IMR-90 (cell line): ENCODE data around the gene CASZ1. TPM values are rescaled to one million over a fixed set of nuclear protein-coding genes. Genes with fewer than 3 reads are reported as not detected.
A peak's percentile ranks its signal among the peaks of the same experiment; 100 is the strongest.

Source experiments
- ATAC-seq: fragments of 200-7000 bp; cut with Tn5 transposase; 2 replicates; pipeline ENCODE4 v1.9.1; 2020; ENCODE audit warnings: low read depth, mild to moderate bottlenecking, moderate library complexity
- BruUV-seq: library from RNA; stranded (reverse); fragments of 400-500 nt; replicated peaks from 2 replicates; lab custom pipeline; 2021; lab: Mats Ljungman, UMichigan
- CTCF ChIA-PET: fragments of 300-600 bp; formaldehyde crosslinking; extraction: SDS; loops from one replicate; lab custom pipeline; 2021; ENCODE audit warnings: antibody characterized with exemption; lab: Yijun Ruan, JAX
- POLR2A ChIA-PET: fragments of 300-600 bp; sonication (Branson Sonifier 250); formaldehyde crosslinking; loops from one replicate; lab custom pipeline; 2022; ENCODE audit warnings: antibody characterized with exemption; ENCODE audit not compliant: unreplicated experiment; lab: Charles Lee
- DNase-seq: peaks from one replicate; pipeline ENCODE4 v3.0.0; 2013
- H2AFZ ChIP-seq: replicated peaks from 2 replicates; pipeline ENCODE3; 2013; ENCODE audit warnings: low read length, mild to moderate bottlenecking; ENCODE audit not compliant: poor library complexity
- H2AK5ac ChIP-seq: 2 replicates; pipeline ENCODE4 v1.6.1; 2013; ENCODE audit warnings: low read depth, low read length, inconsistent platforms
- H2AK9ac ChIP-seq: replicated peaks from 2 replicates; pipeline ENCODE3; 2013; ENCODE audit warnings: mild to moderate bottlenecking, low read depth, low read length, moderate library complexity; ENCODE audit not compliant: poor library complexity
- H2BK120ac ChIP-seq: 2 replicates; pipeline ENCODE4 v1.6.1; 2013; ENCODE audit warnings: low read depth, low read length, inconsistent platforms
- H2BK15ac ChIP-seq: 3 replicates; pipeline ENCODE4 v1.6.1; 2013; ENCODE audit warnings: low read depth, low read length, inconsistent platforms
- H2BK20ac ChIP-seq: 2 replicates; pipeline ENCODE4 v1.6.1; 2013; ENCODE audit warnings: low read depth, mild to moderate bottlenecking, inconsistent platforms, low read length, moderate library complexity
- H2BK5ac ChIP-seq: 2 replicates; pipeline ENCODE4 v1.6.1; 2013; ENCODE audit warnings: mild to moderate bottlenecking, low read depth, low read length, inconsistent platforms; ENCODE audit not compliant: poor library complexity, severe bottlenecking
- H3K14ac ChIP-seq: replicated peaks from 2 replicates; pipeline ENCODE4 v1.6.1; 2013; ENCODE audit warnings: low read depth, low read length, inconsistent platforms
- H3K18ac ChIP-seq: 2 replicates; pipeline ENCODE4 v1.6.1; 2013; ENCODE audit warnings: low read depth, low read length, control low read depth
- H3K23ac ChIP-seq: 2 replicates; pipeline ENCODE4 v1.6.1; 2013; ENCODE audit warnings: low read depth, low read length, inconsistent platforms
- H3K27ac ChIP-seq: 2 replicates; pipeline ENCODE4 v1.5.1; 2013; ENCODE audit warnings: mild to moderate bottlenecking, control low read depth, low read length; ENCODE audit not compliant: insufficient read depth
- H3K27me3 ChIP-seq: 2 replicates; pipeline ENCODE4 v1.6.1; 2013; ENCODE audit warnings: low read length; ENCODE audit not compliant: control insufficient read depth, insufficient read depth
- H3K36me3 ChIP-seq: 2 replicates; pipeline ENCODE4 v1.6.1; 2013; ENCODE audit warnings: low read length, mixed read lengths; ENCODE audit not compliant: control insufficient read depth, insufficient read depth
- H3K4ac ChIP-seq: 2 replicates; pipeline ENCODE4 v1.6.1; 2013; ENCODE audit warnings: low read depth, low read length, inconsistent platforms
- H3K4me1 ChIP-seq: 2 replicates; pipeline ENCODE4 v1.6.1; 2013; ENCODE audit warnings: low read length, mixed read lengths; ENCODE audit not compliant: control insufficient read depth, insufficient read depth
- H3K4me2 ChIP-seq: 2 replicates; pipeline ENCODE4 v1.6.1; 2013; ENCODE audit warnings: low read depth, mild to moderate bottlenecking, control low read depth, low read length, moderate library complexity
- H3K4me3 ChIP-seq: 2 replicates; pipeline ENCODE4 v1.5.1; 2013; ENCODE audit warnings: low read depth, mild to moderate bottlenecking, control low read depth, low read length, moderate library complexity; ENCODE audit not compliant: insufficient read depth
- H3K56ac ChIP-seq: 2 replicates; pipeline ENCODE4 v1.6.1; 2013; ENCODE audit warnings: low read length, inconsistent platforms; ENCODE audit not compliant: insufficient read depth; ENCODE audit errors: extremely low read depth
- H3K79me1 ChIP-seq, 2 experiments: 2 replicates each; pipeline ENCODE4 v1.6.1; 2013; ENCODE audit warnings: low read length in 2 of 2, inconsistent platforms in 1 of 2, low read depth in 1 of 2
- H3K9ac ChIP-seq: 2 replicates; pipeline ENCODE4 v1.6.1; 2013; ENCODE audit warnings: low read depth, low read length, control low read depth
- H3K9me1 ChIP-seq: 2 replicates; pipeline ENCODE4 v1.6.1; 2013; ENCODE audit warnings: low read length, inconsistent platforms; ENCODE audit not compliant: insufficient read depth
- H3K9me3 ChIP-seq: 2 replicates; pipeline ENCODE4 v1.6.1; 2013; ENCODE audit warnings: low read length; ENCODE audit not compliant: control insufficient read depth, insufficient read depth
- H4K20me1 ChIP-seq: 2 replicates; pipeline ENCODE4 v1.6.1; 2013; ENCODE audit warnings: low read length, inconsistent platforms; ENCODE audit not compliant: insufficient read depth
- H4K5ac ChIP-seq: 2 replicates; pipeline ENCODE4 v1.6.1; 2013; ENCODE audit warnings: mild to moderate bottlenecking, low read depth, low read length, control low read depth
- H4K8ac ChIP-seq, 2 experiments: 2 replicates each; pipeline ENCODE4 v1.6.1; 2013; ENCODE audit warnings: low read depth in 2 of 2, low read length in 2 of 2, control low read depth in 1 of 2, inconsistent platforms in 1 of 2
- H4K91ac ChIP-seq: 2 replicates; pipeline ENCODE4 v1.6.1; 2013; ENCODE audit warnings: low read depth, low read length, inconsistent platforms; ENCODE audit not compliant: insufficient read depth
- CEBPB ChIP-seq: IDR thresholded peaks from 2 replicates; pipeline ENCODE4 v1.6.1; 2012; ENCODE audit warnings: low read depth, low read length, improper control_type of control experiment
- CHD1 ChIP-seq: IDR thresholded peaks from 2 replicates; pipeline ENCODE4 v1.6.1; 2012; ENCODE audit warnings: low read depth, low read length, improper control_type of control experiment
- FOS ChIP-seq: fragments of 150-350 bp; IDR thresholded peaks from 2 replicates; pipeline ENCODE4 v1.6.1; 2016; ENCODE audit warnings: low read depth, low read length
- MAFK ChIP-seq: IDR thresholded peaks from 2 replicates; pipeline ENCODE4 v1.6.1; 2012; ENCODE audit warnings: low read depth, low read length, improper control_type of control experiment
- MAZ ChIP-seq: IDR thresholded peaks from 2 replicates; pipeline ENCODE4 v1.6.1; 2012; ENCODE audit warnings: low read depth, mild to moderate bottlenecking, low read length, improper control_type of control experiment, moderate library complexity, borderline replicate concordance
- MXI1 ChIP-seq: IDR thresholded peaks from 2 replicates; pipeline ENCODE4 v1.6.1; 2012; ENCODE audit warnings: low read depth, mild to moderate bottlenecking, low read length, moderate library complexity, borderline replicate concordance
- NFE2L2 ChIP-seq: fragments of 150-350 bp; IDR thresholded peaks from 2 replicates; pipeline ENCODE4 v1.6.1; 2016; ENCODE audit warnings: low read depth, mild to moderate bottlenecking, low read length
- POLR2A ChIP-seq: IDR thresholded peaks from 2 replicates; pipeline ENCODE4 v1.6.1; 2012; ENCODE audit warnings: mild to moderate bottlenecking, low read depth, low read length
- RAD21 ChIP-seq: IDR thresholded peaks from 2 replicates; pipeline ENCODE4 v1.6.1; 2012; ENCODE audit warnings: low read length, improper control_type of control experiment
- RCOR1 ChIP-seq: IDR thresholded peaks from 2 replicates; pipeline ENCODE4 v1.6.1; 2012; ENCODE audit warnings: mild to moderate bottlenecking, low read length, improper control_type of control experiment; ENCODE audit not compliant: insufficient replicate concordance
- RFX5 ChIP-seq: IDR thresholded peaks from 2 replicates; pipeline ENCODE4 v1.8.0; 2012; ENCODE audit warnings: low read depth, mild to moderate bottlenecking, low read length, moderate library complexity
- WGBS, 2 experiments: methylation state at CpG; one replicate each; pipeline versions ENCODE4 v1.1.5 to v1.1.7; 2013; ENCODE audit warnings: missing lambda C conversion rate in 2 of 2; ENCODE audit not compliant: insufficient read length in 1 of 2; ENCODE audit errors: extremely low coverage in 2 of 2; 5-methylcytosine and 5-hydroxymethylcytosine counted together
- dilution Hi-C: fragments of 300-500 bp; cut with HindIII; formaldehyde crosslinking; loops from one replicate; pipeline ENCODE4 v1.14.3; 2018; ENCODE audit warnings: low sequenced_read_pairs; ENCODE audit not compliant: unreplicated experiment
- in situ Hi-C: fragments of 300-500 bp; cut with MboI; formaldehyde crosslinking; loops from 3 replicates; pipeline ENCODE4 v1.14.3; 2019; ENCODE audit warnings: low sequenced_read_pairs, inconsistent platforms, mixed read lengths
- intact Hi-C: fragments of 100-400 bp; cut with micrococcal nuclease; formaldehyde crosslinking; loops from 2 replicates; pipeline ENCODE4 v1.10.0; 2022
- polyA plus RNA-seq, 3 experiments: library from polyadenylated mRNA; depleted of rRNA; stranded (reverse); fragments of >200 nt; gene quantifications; 2 replicates each; pipeline ENCODE4 v1.2.3, GENCODE V29; 2012; ENCODE audit warnings: low replicate concordance in 1 of 3
- total RNA-seq: library from RNA; depleted of rRNA; stranded (reverse); fragments of >200 nt; gene quantifications from 2 replicates; pipeline ENCODE4 v1.2.3, GENCODE V29; 2012
- TF ChIP-seq, protein P1 (sequence below): fragments of 150-350 bp; IDR thresholded peaks from 2 replicates; pipeline ENCODE4 v1.6.1; 2017; ENCODE audit warnings: mild to moderate bottlenecking, antibody characterized with exemption, low read length, low read depth
- TF ChIP-seq, protein P2 (sequence below): fragments of 150-350 bp; IDR thresholded peaks from 2 replicates; pipeline ENCODE4 v1.6.1; 2016; ENCODE audit warnings: low read depth, mild to moderate bottlenecking, low read length, moderate library complexity, borderline replicate concordance
- TF ChIP-seq, protein P3 (sequence below): conservative IDR thresholded peaks from 2 replicates; pipeline ENCODE4 v1.5.1; 2012; ENCODE audit warnings: mild to moderate bottlenecking, low read depth, low read length, improper control_type of control experiment

Gene CASZ1
- total and polyA plus RNA-seq, 2 of the 4 experiments (the other 2 are of a cell fraction), result 0.18 to 0.24 TPM

- POLR2A ChIA-PET, result no interaction called here
- Histone ChIP-seq H3K4ac (no peak overlapping the region), H2BK15ac (no peak overlapping the region), H3K9me3 (no peaks in the 10 kb centered on the region), H3K23ac (no peak overlapping the region), H3K18ac (no peak overlapping the region), H2AFZ (peak overlapping the region; percentile 32), H4K20me1 (no peaks in the 10 kb centered on the region), H2AK9ac (no peak overlapping the region), H3K9me1 (no peaks in the 10 kb centered on the region), H3K4me2 (no peak overlapping the region), H3K27ac (no peak overlapping the region), H4K5ac (no peak overlapping the region), H4K8ac (no peak overlapping the region), H3K4me3 (no peak overlapping the region), H3K56ac (no peak overlapping the region), H3K27me3 (peaks cover 13% of the 10 kb centered on the region; the same call in 1 of the 2 replicates), H3K36me3 (no peaks in the 10 kb centered on the region), H4K91ac (no peak overlapping the region), H2BK20ac (no peak overlapping the region), H3K9ac (no peak overlapping the region), H3K14ac (no peak overlapping the region), H2BK120ac (no peak overlapping the region), H2BK5ac (no peak overlapping the region), H3K4me1 (no peaks in the 10 kb centered on the region; the same call in 1 of the 2 replicates), H2AK5ac (no peak overlapping the region), H3K79me1 (no peaks in the 10 kb centered on the region)
- intact Hi-C loops, result no loop called here
- ATAC-seq (no peak), DNase-seq (no peak)
- 79% methylated on average over 9 of the region's 35 CpGs; no CpG with 5 or more reads in 1 of the 2 experiments for WGBS, 2 experiments
- in situ Hi-C loops, result no loop called here
- dilution Hi-C loops, result no loop called here
- CTCF ChIA-PET, result no interaction called here
- TF ChIP-seq RCOR1 (no peak), MXI1 (no peak), MAZ (no peak), RAD21 (no peak), POLR2A (no peak), RFX5 (no peak), NFE2L2 (no peak), CHD1 (no peak), CEBPB (no peak), MAFK (no peak), FOS (no peak)
- TF ChIP-seq, protein P1, sequence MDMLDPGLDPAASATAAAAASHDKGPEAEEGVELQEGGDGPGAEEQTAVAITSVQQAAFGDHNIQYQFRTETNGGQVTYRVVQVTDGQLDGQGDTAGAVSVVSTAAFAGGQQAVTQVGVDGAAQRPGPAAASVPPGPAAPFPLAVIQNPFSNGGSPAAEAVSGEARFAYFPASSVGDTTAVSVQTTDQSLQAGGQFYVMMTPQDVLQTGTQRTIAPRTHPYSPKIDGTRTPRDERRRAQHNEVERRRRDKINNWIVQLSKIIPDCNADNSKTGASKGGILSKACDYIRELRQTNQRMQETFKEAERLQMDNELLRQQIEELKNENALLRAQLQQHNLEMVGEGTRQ, result no peak
- TF ChIP-seq, protein P2, sequence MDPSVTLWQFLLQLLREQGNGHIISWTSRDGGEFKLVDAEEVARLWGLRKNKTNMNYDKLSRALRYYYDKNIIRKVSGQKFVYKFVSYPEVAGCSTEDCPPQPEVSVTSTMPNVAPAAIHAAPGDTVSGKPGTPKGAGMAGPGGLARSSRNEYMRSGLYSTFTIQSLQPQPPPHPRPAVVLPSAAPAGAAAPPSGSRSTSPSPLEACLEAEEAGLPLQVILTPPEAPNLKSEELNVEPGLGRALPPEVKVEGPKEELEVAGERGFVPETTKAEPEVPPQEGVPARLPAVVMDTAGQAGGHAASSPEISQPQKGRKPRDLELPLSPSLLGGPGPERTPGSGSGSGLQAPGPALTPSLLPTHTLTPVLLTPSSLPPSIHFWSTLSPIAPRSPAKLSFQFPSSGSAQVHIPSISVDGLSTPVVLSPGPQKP, result no peak
- TF ChIP-seq, protein P3, sequence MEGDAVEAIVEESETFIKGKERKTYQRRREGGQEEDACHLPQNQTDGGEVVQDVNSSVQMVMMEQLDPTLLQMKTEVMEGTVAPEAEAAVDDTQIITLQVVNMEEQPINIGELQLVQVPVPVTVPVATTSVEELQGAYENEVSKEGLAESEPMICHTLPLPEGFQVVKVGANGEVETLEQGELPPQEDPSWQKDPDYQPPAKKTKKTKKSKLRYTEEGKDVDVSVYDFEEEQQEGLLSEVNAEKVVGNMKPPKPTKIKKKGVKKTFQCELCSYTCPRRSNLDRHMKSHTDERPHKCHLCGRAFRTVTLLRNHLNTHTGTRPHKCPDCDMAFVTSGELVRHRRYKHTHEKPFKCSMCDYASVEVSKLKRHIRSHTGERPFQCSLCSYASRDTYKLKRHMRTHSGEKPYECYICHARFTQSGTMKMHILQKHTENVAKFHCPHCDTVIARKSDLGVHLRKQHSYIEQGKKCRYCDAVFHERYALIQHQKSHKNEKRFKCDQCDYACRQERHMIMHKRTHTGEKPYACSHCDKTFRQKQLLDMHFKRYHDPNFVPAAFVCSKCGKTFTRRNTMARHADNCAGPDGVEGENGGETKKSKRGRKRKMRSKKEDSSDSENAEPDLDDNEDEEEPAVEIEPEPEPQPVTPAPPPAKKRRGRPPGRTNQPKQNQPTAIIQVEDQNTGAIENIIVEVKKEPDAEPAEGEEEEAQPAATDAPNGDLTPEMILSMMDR, result no peak
- no TSS peak for BruUV-seq
Measured at GRCh38 chr1:10672343-10673050, 123.9 kb downstream of the CASZ1 start.
